HepG2 (cell line): ENCODE data around the gene PLEKHG2. TPM values are rescaled to one million over a fixed set of nuclear protein-coding genes. Genes with fewer than 3 reads are reported as not detected.

ENCODE experiments used
- BCL6 ChIP-seq: IDR thresholded peaks from 2 replicates; pipeline ENCODE4 v1.6.1; 2016; ENCODE audit warnings: missing genetic modification reagents, missing compliant biosample characterization
- CSRNP1 ChIP-seq: sonication (generic); formaldehyde crosslinking; IDR thresholded peaks from 2 replicates; pipeline ENCODE4 v1.8.1; 2023; ENCODE audit warnings: mild to moderate bottlenecking, missing genetic modification reagents
- IKZF1 ChIP-seq: fragments of 450-650 bp; IDR thresholded peaks from 2 replicates; pipeline ENCODE4 v1.7.1; 2016
- KDM3A ChIP-seq: IDR thresholded peaks from 2 replicates; pipeline ENCODE4 v1.6.1; 2018; ENCODE audit warnings: low read depth, missing compliant biosample characterization
- MAZ ChIP-seq, 2 experiments: sonication (generic) in 1 of 2; formaldehyde crosslinking in 1 of 2; IDR thresholded peaks; 2 replicates each; pipeline versions ENCODE4 v1.5.0 to v1.6.1; 2012 to 2020; ENCODE audit warnings: low read depth in 2 of 2, mild to moderate bottlenecking in 2 of 2, borderline replicate concordance in 1 of 2, improper control_type of control experiment in 1 of 2, low read length in 1 of 2, missing genetic modification reagents in 1 of 2, moderate library complexity in 1 of 2
- MZF1 ChIP-seq: sonication (generic); formaldehyde crosslinking; IDR thresholded peaks from 2 replicates; pipeline ENCODE4 v1.8.1; 2023; ENCODE audit warnings: mild to moderate bottlenecking, missing genetic modification reagents, borderline replicate concordance
- NBN ChIP-seq: fragments of 450-650 bp; conservative IDR thresholded peaks from 2 replicates; pipeline ENCODE4 v1.6.1; 2017
- NFYB ChIP-seq: sonication (generic); formaldehyde crosslinking; IDR thresholded peaks from 2 replicates; pipeline ENCODE4 v1.4.0; 2020; ENCODE audit warnings: missing genetic modification reagents
- PHF8 ChIP-seq: sonication (generic); formaldehyde crosslinking; IDR thresholded peaks from 2 replicates; pipeline ENCODE4 v1.5.0; 2020; ENCODE audit warnings: missing genetic modification reagents
- SATB2 ChIP-seq: sonication (generic); formaldehyde crosslinking; IDR thresholded peaks from 2 replicates; pipeline ENCODE4 v1.5.0; 2020; ENCODE audit warnings: missing genetic modification reagents
- SIX4 ChIP-seq: sonication (generic); formaldehyde crosslinking; IDR thresholded peaks from 2 replicates; pipeline ENCODE4 v1.4.0; 2020; ENCODE audit warnings: missing genetic modification reagents
- SSRP1 ChIP-seq: IDR thresholded peaks from 2 replicates; pipeline ENCODE4 v1.6.1; 2016; ENCODE audit warnings: control low read depth
- ZBTB10 ChIP-seq: sonication (generic); formaldehyde crosslinking; IDR thresholded peaks from 2 replicates; pipeline ENCODE4 v1.4.0; 2020; ENCODE audit warnings: missing genetic modification reagents, borderline replicate concordance
- ZBTB39 ChIP-seq: sonication (generic); formaldehyde crosslinking; IDR thresholded peaks from 2 replicates; pipeline ENCODE4 v1.5.0; 2020; ENCODE audit warnings: missing genetic modification reagents
- ZFP36 ChIP-seq: fragments of 150-350 bp; IDR thresholded peaks from 2 replicates; pipeline ENCODE4 v1.6.1; 2018; ENCODE audit warnings: borderline replicate concordance, low read length, low read depth; ENCODE audit not compliant: partially characterized antibody
- ZFP62 ChIP-seq: sonication (generic); formaldehyde crosslinking; IDR thresholded peaks from 2 replicates; pipeline ENCODE4 v1.4.0; 2020; ENCODE audit warnings: missing genetic modification reagents
- ZNF136 ChIP-seq: sonication (generic); formaldehyde crosslinking; IDR thresholded peaks from 2 replicates; pipeline ENCODE4 v1.8.1; 2022; ENCODE audit warnings: low read depth, mild to moderate bottlenecking, moderate library complexity, missing genetic modification reagents
- ZNF274 ChIP-seq: sonication (generic); formaldehyde crosslinking; IDR thresholded peaks from 2 replicates; pipeline ENCODE4 v1.5.1; 2020; ENCODE audit warnings: mild to moderate bottlenecking, missing genetic modification reagents
- ZNF281 ChIP-seq: sonication (generic); formaldehyde crosslinking; IDR thresholded peaks from 2 replicates; pipeline ENCODE4 v1.4.0; 2020; ENCODE audit warnings: missing genetic modification reagents, borderline replicate concordance
- ZNF510 ChIP-seq: sonication (generic); formaldehyde crosslinking; IDR thresholded peaks from 2 replicates; pipeline ENCODE4 v1.4.0; 2020; ENCODE audit warnings: low read depth, mild to moderate bottlenecking, missing genetic modification reagents
- polyA plus RNA-seq, 8 experiments: library from polyadenylated mRNA; depleted of rRNA in 3 of 8; stranded (reverse) in 7 of 8; unstranded in 1 of 8; fragments of >200 nt; fragmentation: Illumina TruSeq in 4 of 8; extraction: Trizol in 4 of 8; gene quantifications; 2 replicates each; pipeline versions ENCODE4 v1.2.1 to v1.2.3, GENCODE V29; 2011 to 2016; ENCODE audit warnings: low read depth in 4 of 8, missing spikeins in 1 of 8, mixed read lengths in 1 of 8; ENCODE audit not compliant: insufficient read depth in 1 of 8
- total RNA-seq, 5 experiments: library from RNA; depleted of rRNA; stranded (reverse); fragments of >200 nt; fragmentation: Illumina TruSeq; extraction: Trizol; gene quantifications; 2 replicates each; pipeline ENCODE4 v1.2.3, GENCODE V29; 2016; ENCODE audit warnings: low read depth in 1 of 5

The PLEKHG2 gene
- total and polyA plus RNA-seq, 2 of the 13 experiments (the other 11 are each of a cell fraction or from before 2014, with no cell fraction given), result 3.6 to 6.8 TPM

- TF ChIP-seq ZBTB10 (CRISPR knock-in tag), result no peak
- TF ChIP-seq IKZF1, result no peak
- no peak for TF ChIP-seq BCL6
- no peak for TF ChIP-seq ZNF136 (CRISPR knock-in tag)
- TF ChIP-seq KDM3A, result peak; percentile 79
- TF ChIP-seq SSRP1 (CRISPR knock-in tag), result no peak
- peak; percentile 80 for TF ChIP-seq NFYB (CRISPR knock-in tag)
- no peak for TF ChIP-seq MZF1 (CRISPR knock-in tag)
- no peak; the same call in 1 of the 2 replicates for TF ChIP-seq CSRNP1 (CRISPR knock-in tag)
- peak; percentile 98 for TF ChIP-seq ZNF281 (CRISPR knock-in tag)
- TF ChIP-seq ZNF274, result peak; percentile 50; the same call in 1 of the 2 replicates
- TF ChIP-seq SATB2 (CRISPR knock-in tag), result no peak
- no peak for TF ChIP-seq ZFP62 (CRISPR knock-in tag)
- no peak for TF ChIP-seq ZBTB39 (CRISPR knock-in tag)
- TF ChIP-seq NBN, result no peak
- no peak; the same call in none of the 2 replicates for TF ChIP-seq PHF8
- peak; percentile 87 for TF ChIP-seq MAZ (IDR thresholded peaks at IDR 0.05; ENCODE audit: borderline replicate concordance, low read depth, low read length)
- TF ChIP-seq MAZ (CRISPR knock-in tag; IDR thresholded peaks at IDR 0.05; ENCODE audit: low read depth), result no peak; the same call in 1 of the 2 replicates
- TF ChIP-seq ZNF510 (CRISPR knock-in tag), result no peak; the same call in 1 of the 2 replicates
- TF ChIP-seq ZFP36, result no peak
- no peak for TF ChIP-seq SIX4
Observed at GRCh38 chr19:39412100-39412866, at the start of gene PLEKHG2 (continued).
